ENCODE data around the gene TEX54. TPM values are rescaled to one million over a fixed set of nuclear protein-coding genes. Genes with fewer than 3 reads are reported as not detected.
"Not testable (repeated sequence)": the region's sequence is repeated elsewhere in the genome, so short reads cannot be mapped to it uniquely, and the experiment has no call there.

The TEX54 gene
- total RNA-seq, 5 donors from 2014 or later (not counting 1 experiment from before 2014, with no cell fraction given) = not detected

- not testable (repeated sequence) for H3K9me3 Mint-ChIP-seq; H3K27me3 Mint-ChIP-seq; ATAC-seq (replicated peaks in 1 of 4); DNase-seq; H3K27ac ChIP-seq (ENCODE audit: low read length); H3K4me3 Mint-ChIP-seq; H3K9me3 ChIP-seq; H3K27me3 ChIP-seq (replicated peaks in 1 of 2; ENCODE audit: control insufficient read depth in 2 of 2, extremely low read depth in 1 of 2, insufficient read depth in 2 of 2, low read length in 1 of 2); H3K27ac Mint-ChIP-seq; H3K4me3 ChIP-seq (ENCODE audit: control insufficient read depth in 1 of 2, extremely low read depth in 1 of 2, low read length in 1 of 2)
- H3K4me1 ChIP-seq (ENCODE audit: control insufficient read depth in 1 of 2, extremely low read depth in 1 of 2, insufficient read depth in 2 of 2, low read length in 2 of 2) = peaks cover 13 to 39% of the 10 kb centered on the region in 2 experiments
- ChIA-PET CTCF (interaction anchor here in 1 of 2 donors (0.6 kb wide), 1 partner anchor 53 kb away, joined by 8 read pairs; no protein-coding TSS in a partner anchor), POLR2A (interaction anchor here (0.6 to 2.5 kb wide), 6 partner anchors 12 to 732 kb away, joined by 3 to 6 read pairs (median 3); no protein-coding TSS in a partner anchor)
- WGBS (ENCODE audit: insufficient coverage) = 92% methylated on average over 4 of the region's 8 CpGs
- Mint-ChIP-seq H3K4me1 (peaks cover 26 to 47% (median 38%) of the 10 kb centered on the region in 3 donors), H3K36me3 (peaks cover 29% of the 10 kb centered on the region)
- H3K36me3 ChIP-seq (ENCODE audit: control insufficient read depth in 2 of 2, extremely low read depth in 1 of 2, insufficient read depth in 1 of 2, low read length in 1 of 2) = peaks cover 11 to 52% of the 10 kb centered on the region in 2 donors
These were observed 4.5 kb downstream of the TEX54 start for GRCh38 chr11:62828130-62828529.

- peaks cover 26 to 83% of the 10 kb centered on the region in 2 donors for H3K36me3 ChIP-seq (ENCODE audit: control insufficient read depth in 2 of 2, extremely low read depth in 1 of 2, insufficient read depth in 1 of 2, low read length in 1 of 2)
- no peaks in the 10 kb centered on the region for H3K27me3 ChIP-seq (replicated peaks in 1 of 2; ENCODE audit: control insufficient read depth in 2 of 2, extremely low read depth in 1 of 2, insufficient read depth in 2 of 2, low read length in 1 of 2)
- H3K4me3 ChIP-seq (ENCODE audit: control insufficient read depth in 1 of 2, extremely low read depth in 1 of 2, low read length in 1 of 2) = no peak overlapping the region
- WGBS (ENCODE audit: insufficient coverage) = 92% methylated on average over 2 of the region's 3 CpGs
- no peak overlapping the region for H3K27ac ChIP-seq (ENCODE audit: low read length)
- CTCF ChIA-PET = no interaction called here
- H3K9me3 Mint-ChIP-seq = no peaks in the 10 kb centered on the region
- POLR2A ChIA-PET = interaction anchor here (0.9 to 1.3 kb wide), 3 partner anchors 11 to 18 kb away, joined by 3 to 4 read pairs (median 3); no protein-coding TSS in a partner anchor
- H3K4me1 Mint-ChIP-seq = peaks cover 0 to 22% (median 13%) of the 10 kb centered on the region in 3 donors
- H3K27me3 Mint-ChIP-seq = no peaks in the 10 kb centered on the region
- H3K9me3 ChIP-seq = no peaks in the 10 kb centered on the region
- ATAC-seq (replicated peaks in 1 of 4) (no peak), DNase-seq (no peak)
- H3K4me1 ChIP-seq (ENCODE audit: control insufficient read depth in 1 of 2, extremely low read depth in 1 of 2, insufficient read depth in 2 of 2, low read length in 2 of 2) = peaks cover 0 to 5% of the 10 kb centered on the region in 2 experiments
- no peak overlapping the region for H3K27ac Mint-ChIP-seq
- H3K4me3 Mint-ChIP-seq = no peak overlapping the region
- H3K36me3 Mint-ChIP-seq = peaks cover 45% of the 10 kb centered on the region
These were observed 9.0 kb downstream of the TEX54 start for GRCh38 chr11:62823677-62824076.

DNA sequence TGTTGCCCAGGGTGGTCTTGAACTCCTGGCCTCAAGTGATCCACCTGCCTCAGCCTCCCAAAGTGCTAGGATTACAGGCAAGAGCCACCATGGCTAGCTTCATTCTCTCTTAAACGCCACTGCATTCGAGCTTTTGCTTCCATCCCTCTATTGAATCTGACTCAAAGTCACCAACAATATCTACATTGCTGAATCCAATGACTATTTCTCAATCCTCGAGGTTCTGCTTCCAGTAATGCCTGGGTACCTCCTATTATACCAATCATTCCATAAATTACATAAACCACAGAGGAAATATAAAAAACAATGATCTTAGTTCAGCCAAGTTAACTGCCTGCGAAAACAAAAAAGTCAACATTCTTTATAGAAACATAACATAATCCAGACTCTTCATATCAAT lies 15.5 kb downstream of the TEX54 start:
- H3K27me3 ChIP-seq (replicated peaks in 1 of 2; ENCODE audit: control insufficient read depth in 2 of 2, extremely low read depth in 1 of 2, insufficient read depth in 2 of 2, low read length in 1 of 2) = no peaks in the 10 kb centered on the region
- WGBS (ENCODE audit: insufficient coverage) = 88% methylated on average over 3 of the region's 4 CpGs
- H3K27me3 Mint-ChIP-seq = no peaks in the 10 kb centered on the region
- H3K36me3 Mint-ChIP-seq = peaks cover 18% of the 10 kb centered on the region
- ATAC-seq (replicated peaks in 1 of 4) (no peak), DNase-seq (no peak)
- H3K4me1 ChIP-seq (ENCODE audit: control insufficient read depth in 1 of 2, extremely low read depth in 1 of 2, insufficient read depth in 2 of 2, low read length in 2 of 2) = no peaks in the 10 kb centered on the region
- H3K27ac Mint-ChIP-seq = no peak overlapping the region
- H3K9me3 ChIP-seq = no peaks in the 10 kb centered on the region
- no peak overlapping the region for H3K4me3 ChIP-seq (ENCODE audit: control insufficient read depth in 1 of 2, extremely low read depth in 1 of 2, low read length in 1 of 2)
- H3K4me3 Mint-ChIP-seq = no peak overlapping the region
- CTCF ChIA-PET = interaction anchor here in 1 of 2 donors (1.6 kb wide), 1 partner anchor 31 kb away, joined by 5 read pairs; no protein-coding TSS in a partner anchor
- no peaks in the 10 kb centered on the region for H3K4me1 Mint-ChIP-seq
- POLR2A ChIA-PET = interaction anchor here (0.5 to 2.0 kb wide), 7 partner anchors 11 to 215 kb away, joined by 3 to 9 read pairs (median 6); partner anchors contain the start of gene MTA2 (in 1 of the 2)
- H3K27ac ChIP-seq (ENCODE audit: low read length) = no peak overlapping the region
- H3K9me3 Mint-ChIP-seq = no peaks in the 10 kb centered on the region
- peaks cover 18 to 43% of the 10 kb centered on the region in 2 donors for H3K36me3 ChIP-seq (ENCODE audit: control insufficient read depth in 2 of 2, extremely low read depth in 1 of 2, insufficient read depth in 1 of 2, low read length in 1 of 2)

- H3K36me3 ChIP-seq (ENCODE audit: control insufficient read depth in 2 of 2, extremely low read depth in 1 of 2, insufficient read depth in 1 of 2, low read length in 1 of 2) = peaks cover 14 to 37% of the 10 kb centered on the region in 2 donors
- Mint-ChIP-seq H3K36me3 (peaks cover 18% of the 10 kb centered on the region), H3K27ac (no peak overlapping the region), H3K4me3 (no peak overlapping the region), H3K27me3 (no peaks in the 10 kb centered on the region), H3K4me1 (no peaks in the 10 kb centered on the region), H3K9me3 (no peaks in the 10 kb centered on the region)
- DNase-seq = no peak
- ATAC-seq (replicated peaks in 1 of 4) = no peak
- no CpG with 5 or more reads among the region's 8 CpGs for WGBS (ENCODE audit: insufficient coverage)
- H3K4me1 ChIP-seq (ENCODE audit: control insufficient read depth in 1 of 2, extremely low read depth in 1 of 2, insufficient read depth in 2 of 2, low read length in 2 of 2) = no peaks in the 10 kb centered on the region
- H3K27me3 ChIP-seq (replicated peaks in 1 of 2; ENCODE audit: control insufficient read depth in 2 of 2, extremely low read depth in 1 of 2, insufficient read depth in 2 of 2, low read length in 1 of 2) = no peaks in the 10 kb centered on the region
- POLR2A ChIA-PET = interaction anchor here (0.5 to 2.0 kb wide), 10 partner anchors 12 to 1390 kb away, joined by 3 to 9 read pairs (median 4); partner anchors contain the start of gene MTA2 (in 1 of the 2)
- no peaks in the 10 kb centered on the region for H3K9me3 ChIP-seq
- CTCF ChIA-PET = interaction anchor here in 1 of 2 donors (0.6 to 1.6 kb wide), 4 partner anchors 16 to 501 kb away, joined by 4 to 6 read pairs (median 4); no protein-coding TSS in a partner anchor
- H3K4me3 ChIP-seq (ENCODE audit: control insufficient read depth in 1 of 2, extremely low read depth in 1 of 2, low read length in 1 of 2) = no peak overlapping the region
- H3K27ac ChIP-seq (ENCODE audit: low read length) = no peak overlapping the region
These were observed 16.1 kb downstream of the TEX54 start for GRCh38 chr11:62816557-62816956.

- Histone ChIP-seq H3K27me3 (replicated peaks in 1 of 2; ENCODE audit: control insufficient read depth in 2 of 2, extremely low read depth in 1 of 2, insufficient read depth in 2 of 2, low read length in 1 of 2) (no peaks in the 10 kb centered on the region), H3K36me3 (ENCODE audit: control insufficient read depth in 2 of 2, extremely low read depth in 1 of 2, insufficient read depth in 1 of 2, low read length in 1 of 2) (peaks cover 6 to 11% of the 10 kb centered on the region in 2 donors), H3K9me3 (no peaks in the 10 kb centered on the region), H3K4me1 (ENCODE audit: control insufficient read depth in 1 of 2, extremely low read depth in 1 of 2, insufficient read depth in 2 of 2, low read length in 2 of 2) (no peaks in the 10 kb centered on the region), H3K27ac (ENCODE audit: low read length) (no peak overlapping the region), H3K4me3 (ENCODE audit: control insufficient read depth in 1 of 2, extremely low read depth in 1 of 2, low read length in 1 of 2) (no peak overlapping the region)
- H3K27me3 Mint-ChIP-seq = no peaks in the 10 kb centered on the region
- no peak overlapping the region for H3K4me3 Mint-ChIP-seq
- H3K4me1 Mint-ChIP-seq = peaks cover 0 to 2% (median 0%) of the 10 kb centered on the region in 3 donors
- H3K9me3 Mint-ChIP-seq = no peaks in the 10 kb centered on the region
- CTCF ChIA-PET = no interaction called here
- ATAC-seq (replicated peaks in 1 of 4) (peak in 1 of 4 experiments; percentile 9), DNase-seq (no peak)
- peaks cover 3% of the 10 kb centered on the region for H3K36me3 Mint-ChIP-seq
- POLR2A ChIA-PET = interaction anchor here (0.6 to 0.7 kb wide), 2 partner anchors 24 to 40 kb away, joined by 3 to 16 read pairs; no protein-coding TSS in a partner anchor
- WGBS (ENCODE audit: insufficient coverage) = no CpG with 5 or more reads among the region's 2 CpGs
- H3K27ac Mint-ChIP-seq = peak overlapping the region in 1 of 2 donors; percentile 9
These were observed 21.0 kb downstream of the TEX54 start for GRCh38 chr11:62811659-62812058.

DNA sequence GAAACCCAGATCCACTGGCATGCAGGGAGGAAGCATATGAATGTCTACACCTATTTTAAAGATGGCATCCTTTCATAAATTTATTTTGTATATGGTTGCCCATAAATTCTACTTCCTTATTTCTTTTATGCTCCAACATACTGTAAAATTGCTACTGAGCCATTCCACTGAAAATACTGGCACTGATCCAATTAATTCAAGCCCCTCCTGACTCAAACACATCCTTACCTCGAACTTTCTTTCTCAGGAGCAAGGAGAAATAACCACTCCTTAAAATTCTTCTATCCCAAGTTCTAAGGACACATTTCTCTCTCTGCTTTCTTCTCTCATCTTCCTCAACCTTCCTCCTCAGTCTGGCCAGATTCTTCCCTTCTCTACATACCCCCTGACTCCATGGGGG lies 21.9 kb downstream of the TEX54 start:
- H3K9me3 ChIP-seq = no peaks in the 10 kb centered on the region
- H3K9me3 Mint-ChIP-seq = no peaks in the 10 kb centered on the region
- H3K27ac ChIP-seq (ENCODE audit: low read length) = no peak overlapping the region
- ChIA-PET CTCF (no interaction called here), POLR2A (no interaction called here)
- H3K4me1 Mint-ChIP-seq = peaks cover 0 to 11% (median 5%) of the 10 kb centered on the region in 3 donors
- H3K27ac Mint-ChIP-seq = peak overlapping the region; percentile 9 to 58
- peaks cover 3 to 10% of the 10 kb centered on the region in 2 donors for H3K36me3 ChIP-seq (ENCODE audit: control insufficient read depth in 2 of 2, extremely low read depth in 1 of 2, insufficient read depth in 1 of 2, low read length in 1 of 2)
- H3K4me3 Mint-ChIP-seq = no peak overlapping the region
- no peak overlapping the region for H3K4me3 ChIP-seq (ENCODE audit: control insufficient read depth in 1 of 2, extremely low read depth in 1 of 2, low read length in 1 of 2)
- DNase-seq (no peak), ATAC-seq (replicated peaks in 1 of 4) (no peak)
- H3K27me3 Mint-ChIP-seq = no peaks in the 10 kb centered on the region
- peaks cover under 1 to 7% of the 10 kb centered on the region in 2 experiments for H3K4me1 ChIP-seq (ENCODE audit: control insufficient read depth in 1 of 2, extremely low read depth in 1 of 2, insufficient read depth in 2 of 2, low read length in 2 of 2)
- H3K36me3 Mint-ChIP-seq = peaks cover 3% of the 10 kb centered on the region
- WGBS (ENCODE audit: insufficient coverage) = 58% methylated on average over 1 of the region's 1 CpG
- H3K27me3 ChIP-seq (replicated peaks in 1 of 2; ENCODE audit: control insufficient read depth in 2 of 2, extremely low read depth in 1 of 2, insufficient read depth in 2 of 2, low read length in 1 of 2) = no peaks in the 10 kb centered on the region

Measured in T-cell (primary cell).